Measurements from ENCODE around the gene YES1.

DNA sequence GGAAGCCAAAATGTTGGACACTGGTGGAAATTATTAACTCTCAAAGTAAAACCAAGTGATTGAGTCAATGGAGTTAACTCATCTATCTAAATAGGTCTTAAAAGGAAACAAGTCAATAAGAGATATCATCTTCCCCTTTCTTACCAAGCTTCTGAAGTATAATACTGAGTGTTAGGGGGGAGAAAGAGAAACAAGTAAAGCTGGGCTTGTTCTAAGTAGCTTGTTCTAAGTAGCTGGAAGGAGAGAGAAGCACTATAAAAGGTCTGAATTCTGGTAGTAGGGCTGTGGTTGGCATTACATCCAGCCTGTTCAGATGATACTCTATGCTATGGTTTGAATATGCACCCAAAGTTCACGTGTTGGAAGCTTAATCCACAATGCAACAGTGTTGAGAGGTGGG is 26.8 kb downstream of the YES1 start:
- TF ChIP-seq, protein P1, sequence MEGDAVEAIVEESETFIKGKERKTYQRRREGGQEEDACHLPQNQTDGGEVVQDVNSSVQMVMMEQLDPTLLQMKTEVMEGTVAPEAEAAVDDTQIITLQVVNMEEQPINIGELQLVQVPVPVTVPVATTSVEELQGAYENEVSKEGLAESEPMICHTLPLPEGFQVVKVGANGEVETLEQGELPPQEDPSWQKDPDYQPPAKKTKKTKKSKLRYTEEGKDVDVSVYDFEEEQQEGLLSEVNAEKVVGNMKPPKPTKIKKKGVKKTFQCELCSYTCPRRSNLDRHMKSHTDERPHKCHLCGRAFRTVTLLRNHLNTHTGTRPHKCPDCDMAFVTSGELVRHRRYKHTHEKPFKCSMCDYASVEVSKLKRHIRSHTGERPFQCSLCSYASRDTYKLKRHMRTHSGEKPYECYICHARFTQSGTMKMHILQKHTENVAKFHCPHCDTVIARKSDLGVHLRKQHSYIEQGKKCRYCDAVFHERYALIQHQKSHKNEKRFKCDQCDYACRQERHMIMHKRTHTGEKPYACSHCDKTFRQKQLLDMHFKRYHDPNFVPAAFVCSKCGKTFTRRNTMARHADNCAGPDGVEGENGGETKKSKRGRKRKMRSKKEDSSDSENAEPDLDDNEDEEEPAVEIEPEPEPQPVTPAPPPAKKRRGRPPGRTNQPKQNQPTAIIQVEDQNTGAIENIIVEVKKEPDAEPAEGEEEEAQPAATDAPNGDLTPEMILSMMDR (IDR thresholded peaks at IDR 0.05; ENCODE audit: low read depth, low read length, missing input control), result no peak
- no peak for TF ChIP-seq RXRA (IDR thresholded peaks at IDR 0.05)

Measured in liver (tissue), 3 donors.